C4-2B (cell line): ENCODE results near the gene SPEM1.

Source experiments
- CTCF ChIP-seq: fragments of 450-650 bp; conservative IDR thresholded peaks from 2 replicates; pipeline ENCODE4 v1.5.1; 2017; ENCODE audit warnings: mild to moderate bottlenecking
- ZFX ChIP-seq: fragments of 450-650 bp; IDR thresholded peaks from 2 replicates; pipeline ENCODE4 v1.6.1; 2017

- TF ChIP-seq CTCF (no peak; the same call in 1 of the 2 replicates), ZFX (peak; percentile 20; the same call in 1 of the 2 replicates)
Measured at GRCh38 chr17:7394452-7395191, 25.5 kb upstream of the SPEM1 start, which contains the start of gene PLSCR3.
